Astrocyte of the spinal cord (primary cell): ENCODE results near the gene KIF16B.

Experiments used
- DNase-seq: peaks from one replicate; pipeline ENCODE4 v3.0.0; 2011; ENCODE audit warnings: low read depth, low spot score
- H3K4me3 ChIP-seq: 2 replicates; pipeline ENCODE4 v1.5.1; 2011; ENCODE audit warnings: low read depth, mild to moderate bottlenecking, low read length, moderate library complexity
- CTCF ChIP-seq: IDR thresholded peaks from 2 replicates; pipeline ENCODE4 v1.5.1; 2012; ENCODE audit warnings: low read depth, mild to moderate bottlenecking, low read length, inconsistent platforms
- in situ Hi-C: cut with HindIII; loops from 2 replicates; pipeline ENCODE4 v1.10.0; 2017; ENCODE audit warnings: low sequenced_read_pairs

KIF16B gene

DNA sequence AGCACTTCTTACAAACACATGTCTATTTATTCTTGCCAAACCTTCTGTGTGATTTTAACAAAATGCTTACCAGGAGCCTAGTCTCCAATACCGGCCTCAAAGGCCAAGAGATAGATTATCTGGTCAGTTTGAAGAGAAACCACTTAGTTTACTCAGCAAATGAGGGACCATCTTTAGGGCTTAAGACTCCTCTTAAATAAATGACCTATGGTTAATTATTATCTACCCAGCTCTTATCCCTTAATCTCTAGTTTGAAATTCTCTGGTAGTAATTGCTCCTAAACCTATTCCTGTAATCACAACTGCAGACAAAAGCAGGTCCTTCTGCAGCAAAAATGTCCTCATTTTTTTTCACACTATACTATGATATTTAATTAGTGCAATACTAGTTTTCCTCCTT, 301.8 kb downstream of the KIF16B start:
- no peak for TF ChIP-seq CTCF
- no peak for DNase-seq
- in situ Hi-C loops: no loop called here
- no peak overlapping the region for H3K4me3 ChIP-seq

GRCh38 chr20:16270989-16271388, 302.3 kb downstream of the KIF16B start:
- H3K4me3 ChIP-seq: no peak overlapping the region
- no peak for TF ChIP-seq CTCF
- DNase-seq: no peak
- in situ Hi-C loops: no loop called here

GRCh38 chr20:16270314-16270931, 302.8 kb downstream of the KIF16B start:
- no peak for DNase-seq
- in situ Hi-C loops: no loop called here
- H3K4me3 ChIP-seq: no peak overlapping the region
- TF ChIP-seq CTCF: no peak

DNA sequence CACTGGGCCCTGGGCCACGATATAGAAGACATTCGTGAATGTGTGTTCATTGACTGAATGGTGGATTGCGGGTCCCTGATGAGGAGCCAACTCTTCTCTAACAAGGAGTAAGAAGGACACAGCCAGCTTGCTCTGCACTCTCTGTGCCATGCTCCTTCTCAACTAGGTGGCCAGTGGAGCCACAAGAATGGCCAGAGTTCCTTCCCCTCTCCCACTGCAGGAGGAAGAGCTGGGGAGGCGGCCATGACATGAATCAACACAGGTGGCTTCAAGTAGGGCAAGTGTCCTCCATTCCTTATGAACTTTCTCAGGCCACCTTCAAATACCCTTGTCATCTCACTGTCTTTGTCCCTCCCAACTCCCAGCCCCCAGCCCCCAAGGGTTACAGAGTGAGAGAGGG, 305.7 kb downstream of the KIF16B start:
- in situ Hi-C loops: no loop called here
- H3K4me3 ChIP-seq: no peak overlapping the region
- no peak for DNase-seq
- TF ChIP-seq CTCF: no peak

DNA sequence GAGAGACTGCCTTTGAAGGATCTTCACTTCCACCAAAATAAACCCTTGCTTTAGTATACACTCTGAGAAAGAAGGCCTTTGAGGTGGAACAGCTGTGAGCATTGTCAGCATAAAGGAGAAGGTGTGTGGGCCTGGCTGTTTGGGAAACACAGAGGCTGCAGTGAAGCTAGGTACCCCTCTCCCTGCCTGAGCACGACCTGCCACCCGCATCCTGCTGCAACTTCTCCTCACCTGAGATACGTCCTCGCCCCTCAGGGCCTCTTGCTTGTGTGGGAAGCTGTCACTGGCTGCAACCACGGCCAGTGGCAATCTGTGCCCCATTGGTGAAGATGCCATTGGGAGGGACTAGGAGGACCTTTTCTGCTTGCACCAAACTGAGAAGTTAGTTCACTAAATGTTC, 307.9 kb downstream of the KIF16B start:
- TF ChIP-seq CTCF: no peak
- no peak overlapping the region for H3K4me3 ChIP-seq
- in situ Hi-C loops: no loop called here
- DNase-seq: no peak

DNA sequence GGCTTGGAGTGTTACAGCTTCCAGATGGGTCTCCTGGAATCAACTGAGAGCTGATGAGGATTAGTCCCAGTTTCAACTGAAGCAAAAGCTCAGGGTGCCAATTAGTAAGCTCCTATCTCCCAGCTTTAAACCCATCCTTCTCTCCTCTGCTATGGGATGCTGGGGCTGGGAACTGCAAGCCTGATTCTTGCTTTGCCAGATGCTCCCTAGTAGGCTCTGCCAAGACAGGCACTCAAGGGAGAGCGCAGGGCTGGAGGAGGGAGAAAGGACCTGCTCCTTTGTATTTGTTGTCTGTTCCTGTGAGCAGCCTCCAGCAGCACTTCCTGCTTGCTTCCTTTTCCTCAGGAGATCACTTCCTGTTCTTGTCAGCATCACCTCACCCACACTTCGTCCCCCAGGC, 309.7 kb downstream of the KIF16B start:
- no peak overlapping the region for H3K4me3 ChIP-seq
- in situ Hi-C loops: no loop called here
- DNase-seq: no peak
- no peak for TF ChIP-seq CTCF

DNA sequence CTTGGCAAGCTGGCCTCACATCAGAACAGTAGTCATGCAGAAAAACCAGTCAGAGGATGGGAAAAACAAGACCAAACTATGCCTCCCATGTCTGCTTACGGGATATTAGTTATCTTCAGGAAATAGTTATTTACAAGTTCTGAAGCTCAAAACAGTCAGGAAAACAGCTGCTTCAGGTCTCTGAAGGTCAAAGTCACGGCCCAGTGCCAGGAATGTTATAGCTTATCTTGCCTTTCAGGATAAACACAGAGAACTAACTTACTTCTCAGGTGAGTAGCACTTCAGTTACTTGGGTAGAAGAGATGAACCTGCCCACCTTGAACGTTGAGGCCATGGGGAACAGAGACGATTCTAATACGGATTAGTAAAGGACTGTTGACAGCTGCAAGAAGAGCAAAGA, 310.7 kb downstream of the KIF16B start:
- no peak for DNase-seq
- in situ Hi-C loops: no loop called here
- TF ChIP-seq CTCF: no peak

More for the DNA sequence above, 310.7 kb downstream of the KIF16B start:
- H3K4me3 ChIP-seq: no peak overlapping the region
